IPS-18a (cell line): ENCODE data around the gene TMEM117.

ENCODE experiments used
- H3K27ac ChIP-seq: one replicate; pipeline ENCODE4 v1.5.1; 2013; ENCODE audit warnings: low read length
- H3K27me3 ChIP-seq: one replicate; pipeline ENCODE4 v1.6.1; 2013; ENCODE audit warnings: mild to moderate bottlenecking, low read length; ENCODE audit not compliant: control insufficient read depth, insufficient read depth
- H3K36me3 ChIP-seq: one replicate; pipeline ENCODE4 v1.6.1; 2013; ENCODE audit warnings: low read depth, low read length; ENCODE audit not compliant: control insufficient read depth
- H3K4me1 ChIP-seq: one replicate; pipeline ENCODE4 v1.6.1; 2013; ENCODE audit warnings: low read depth, low read length; ENCODE audit not compliant: control insufficient read depth
- H3K4me3 ChIP-seq: one replicate; pipeline ENCODE4 v1.5.1; 2013; ENCODE audit warnings: low read length
- H3K9ac ChIP-seq: one replicate; pipeline ENCODE4 v1.6.1; 2013; ENCODE audit warnings: mild to moderate bottlenecking, low read length, moderate library complexity
- H3K9me3 ChIP-seq: one replicate; pipeline ENCODE4 v1.6.1; 2013; ENCODE audit warnings: low read depth, low read length; ENCODE audit not compliant: control insufficient read depth

Gene TMEM117

GRCh38 chr12:44078273-44078672 lies 242.4 kb downstream of the TMEM117 start:
- Histone ChIP-seq H3K9ac (no peak overlapping the region), H3K4me1 (no peaks in the 10 kb centered on the region), H3K4me3 (no peak overlapping the region), H3K27me3 (no peaks in the 10 kb centered on the region), H3K27ac (no peak overlapping the region), H3K36me3 (no peaks in the 10 kb centered on the region), H3K9me3 (no peaks in the 10 kb centered on the region)

GRCh38 chr12:44088647-44089046 lies 252.8 kb downstream of the TMEM117 start:
- Histone ChIP-seq H3K27me3 (no peaks in the 10 kb centered on the region), H3K36me3 (no peaks in the 10 kb centered on the region), H3K27ac (no peak overlapping the region), H3K4me3 (no peak overlapping the region), H3K9me3 (no peaks in the 10 kb centered on the region), H3K4me1 (no peaks in the 10 kb centered on the region), H3K9ac (no peak overlapping the region)

GRCh38 chr12:44091948-44092606 lies 256.2 kb downstream of the TMEM117 start:
- H3K4me3 ChIP-seq, result no peak overlapping the region
- no peak overlapping the region for H3K27ac ChIP-seq
- no peak overlapping the region for H3K9ac ChIP-seq
- no peaks in the 10 kb centered on the region for H3K36me3 ChIP-seq
- H3K9me3 ChIP-seq, result no peaks in the 10 kb centered on the region
- H3K27me3 ChIP-seq, result no peaks in the 10 kb centered on the region
- no peaks in the 10 kb centered on the region for H3K4me1 ChIP-seq

GRCh38 chr12:44098786-44099185 lies 262.9 kb downstream of the TMEM117 start:
- Histone ChIP-seq H3K4me3 (no peak overlapping the region), H3K36me3 (no peaks in the 10 kb centered on the region), H3K9me3 (no peaks in the 10 kb centered on the region), H3K27ac (no peak overlapping the region), H3K4me1 (no peaks in the 10 kb centered on the region), H3K27me3 (no peaks in the 10 kb centered on the region), H3K9ac (no peak overlapping the region)

GRCh38 chr12:44099486-44099885 lies 263.6 kb downstream of the TMEM117 start:
- no peak overlapping the region for H3K4me3 ChIP-seq
- no peaks in the 10 kb centered on the region for H3K4me1 ChIP-seq
- no peak overlapping the region for H3K9ac ChIP-seq
- H3K36me3 ChIP-seq, result no peaks in the 10 kb centered on the region
- H3K27me3 ChIP-seq, result no peaks in the 10 kb centered on the region
- no peak overlapping the region for H3K27ac ChIP-seq
- no peaks in the 10 kb centered on the region for H3K9me3 ChIP-seq

GRCh38 chr12:44100264-44100663 lies 264.4 kb downstream of the TMEM117 start:
- Histone ChIP-seq H3K27ac (no peak overlapping the region), H3K36me3 (no peaks in the 10 kb centered on the region), H3K4me1 (no peaks in the 10 kb centered on the region), H3K9ac (no peak overlapping the region), H3K4me3 (no peak overlapping the region), H3K9me3 (no peaks in the 10 kb centered on the region), H3K27me3 (no peaks in the 10 kb centered on the region)

- Histone ChIP-seq H3K4me1 (no peaks in the 10 kb centered on the region), H3K4me3 (no peak overlapping the region), H3K27me3 (no peaks in the 10 kb centered on the region), H3K36me3 (no peaks in the 10 kb centered on the region), H3K9ac (no peak overlapping the region), H3K27ac (no peak overlapping the region), H3K9me3 (no peaks in the 10 kb centered on the region)
Observed at GRCh38 chr12:44101475-44101874, 265.6 kb downstream of the TMEM117 start.

GRCh38 chr12:44114906-44115305 lies 279.0 kb downstream of the TMEM117 start:
- no peaks in the 10 kb centered on the region for H3K9me3 ChIP-seq
- H3K27ac ChIP-seq, result no peak overlapping the region
- no peak overlapping the region for H3K4me3 ChIP-seq
- no peaks in the 10 kb centered on the region for H3K27me3 ChIP-seq
- no peak overlapping the region for H3K9ac ChIP-seq
- no peaks in the 10 kb centered on the region for H3K36me3 ChIP-seq
- no peaks in the 10 kb centered on the region for H3K4me1 ChIP-seq

GRCh38 chr12:44117337-44117736 lies 281.5 kb downstream of the TMEM117 start:
- H3K27me3 ChIP-seq, result no peaks in the 10 kb centered on the region
- H3K4me1 ChIP-seq, result no peaks in the 10 kb centered on the region
- H3K36me3 ChIP-seq, result no peaks in the 10 kb centered on the region
- H3K9me3 ChIP-seq, result no peaks in the 10 kb centered on the region
- no peak overlapping the region for H3K9ac ChIP-seq
- H3K4me3 ChIP-seq, result no peak overlapping the region
- H3K27ac ChIP-seq, result no peak overlapping the region

- Histone ChIP-seq H3K9ac (no peak overlapping the region), H3K36me3 (no peaks in the 10 kb centered on the region)
Observed at GRCh38 chr12:44118946-44119345, 283.1 kb downstream of the TMEM117 start.

GRCh38 chr12:44126806-44127205 lies 290.9 kb downstream of the TMEM117 start:
- H3K36me3 ChIP-seq, result no peaks in the 10 kb centered on the region

More at GRCh38 chr12:44118946-44119345, 283.1 kb downstream of the TMEM117 start:
- no peaks in the 10 kb centered on the region for H3K4me1 ChIP-seq
- H3K27ac ChIP-seq, result no peak overlapping the region
- no peak overlapping the region for H3K4me3 ChIP-seq
- no peaks in the 10 kb centered on the region for H3K9me3 ChIP-seq
- H3K27me3 ChIP-seq, result no peaks in the 10 kb centered on the region

GRCh38 chr12:44127966-44128710 lies 292.3 kb downstream of the TMEM117 start:
- Histone ChIP-seq H3K4me3 (no peak overlapping the region), H3K36me3 (no peaks in the 10 kb centered on the region), H3K9ac (no peak overlapping the region), H3K9me3 (no peaks in the 10 kb centered on the region), H3K27ac (no peak overlapping the region), H3K27me3 (no peaks in the 10 kb centered on the region), H3K4me1 (no peaks in the 10 kb centered on the region)

More at GRCh38 chr12:44126806-44127205, 290.9 kb downstream of the TMEM117 start:
- H3K9ac ChIP-seq, result no peak overlapping the region
- no peak overlapping the region for H3K27ac ChIP-seq
- no peak overlapping the region for H3K4me3 ChIP-seq
- no peaks in the 10 kb centered on the region for H3K9me3 ChIP-seq
- H3K4me1 ChIP-seq, result no peaks in the 10 kb centered on the region
- no peaks in the 10 kb centered on the region for H3K27me3 ChIP-seq
